Naive thymus-derived CD4-positive, alpha-beta T cell (primary cell): ENCODE results near the gene ACAA2. TPM values are rescaled to one million over a fixed set of nuclear protein-coding genes. Genes with fewer than 3 reads are reported as not detected.

Source experiments
- ATAC-seq: fragments of 150-1000 bp; cut with Tn5 transposase; 2 replicates; pipeline ENCODE4 v1.10.0; 2021; ENCODE audit warnings: mild to moderate bottlenecking, moderate library complexity
- CTCF ChIA-PET: fragments of 350-600 bp; sonication (Branson Sonifier 250); formaldehyde crosslinking; loops from one replicate; lab custom pipeline; 2021; ENCODE audit warnings: antibody characterized with exemption; lab: Charles Lee
- POLR2A ChIA-PET: fragments of 350-600 bp; sonication (Branson Sonifier 250); formaldehyde crosslinking; loops from one replicate; lab custom pipeline; 2021; ENCODE audit warnings: antibody characterized with exemption, inconsistent platforms; lab: Charles Lee
- DNase-seq, 9 donors: peaks; one replicate each; pipeline versions ENCODE4 v3.0.0 to v3.0.0-alpha.2; 2020 to 2022; ENCODE audit warnings: mixed read lengths in 1 of 9
- H3K27ac ChIP-seq: one replicate; pipeline ENCODE4 v1.7.0; 2013; ENCODE audit warnings: mild to moderate bottlenecking, low read depth, low read length, moderate library complexity
- H3K27me3 ChIP-seq, 2 donors: one replicate each; pipeline ENCODE4 v1.7.0; 2013; ENCODE audit warnings: low read length in 2 of 2, mild to moderate bottlenecking in 2 of 2, moderate library complexity in 2 of 2; ENCODE audit not compliant: control insufficient read depth in 2 of 2, insufficient read depth in 2 of 2
- H3K36me3 ChIP-seq, 3 experiments: 1 replicate in 2 of 3; 2 replicates in 1 of 3; pipeline ENCODE4 v1.7.0; 2013; ENCODE audit warnings: low read length in 3 of 3, mild to moderate bottlenecking in 3 of 3, moderate library complexity in 1 of 3; ENCODE audit not compliant: insufficient read depth in 3 of 3, control insufficient read depth in 2 of 3
- H3K4me1 ChIP-seq, 2 donors: one replicate each; pipeline ENCODE4 v1.7.0; 2013; ENCODE audit warnings: low read length in 2 of 2, mild to moderate bottlenecking in 2 of 2, moderate library complexity in 1 of 2; ENCODE audit not compliant: control insufficient read depth in 2 of 2, insufficient read depth in 2 of 2
- H3K4me3 ChIP-seq: 2 replicates; pipeline ENCODE4 v1.7.0; 2013; ENCODE audit warnings: mild to moderate bottlenecking, low read length
- H3K9me3 ChIP-seq, 3 experiments: 1 replicate in 2 of 3; 2 replicates in 1 of 3; pipeline ENCODE4 v1.7.0; 2013; ENCODE audit warnings: low read length in 3 of 3; ENCODE audit not compliant: control insufficient read depth in 2 of 3
- H3K27ac Mint-ChIP-seq, 9 donors: one replicate each; pipeline ENCODE4 v1.8.0; 2020 to 2022; ENCODE audit warnings: mixed read lengths in 9 of 9, mild to moderate bottlenecking in 8 of 9, moderate library complexity in 5 of 9, inconsistent platforms in 2 of 9
- H3K27me3 Mint-ChIP-seq, 5 donors: one replicate each; pipeline ENCODE4 v1.8.0; 2021 to 2022; ENCODE audit warnings: mixed read lengths in 5 of 5, mild to moderate bottlenecking in 1 of 5
- H3K36me3 Mint-ChIP-seq, 5 donors: one replicate each; pipeline ENCODE4 v1.8.0; 2020 to 2022; ENCODE audit warnings: mixed read lengths in 5 of 5, mild to moderate bottlenecking in 3 of 5, inconsistent platforms in 1 of 5
- H3K4me1 Mint-ChIP-seq, 7 donors: one replicate each; pipeline ENCODE4 v1.8.0; 2020 to 2022; ENCODE audit warnings: mixed read lengths in 7 of 7, mild to moderate bottlenecking in 3 of 7, inconsistent platforms in 1 of 7
- H3K4me3 Mint-ChIP-seq, 10 donors: one replicate each; pipeline ENCODE4 v1.8.0; 2020 to 2022; ENCODE audit warnings: mild to moderate bottlenecking in 10 of 10, mixed read lengths in 10 of 10, moderate library complexity in 6 of 10, inconsistent platforms in 2 of 10
- H3K9me3 Mint-ChIP-seq, 11 donors: one replicate each; pipeline ENCODE4 v1.8.0; 2020 to 2022; ENCODE audit warnings: mixed read lengths in 11 of 11, mild to moderate bottlenecking in 4 of 11, inconsistent platforms in 1 of 11, moderate library complexity in 1 of 11
- intact Hi-C, 2 donors: fragments of 100-400 bp; cut with micrococcal nuclease; formaldehyde crosslinking; loops; one replicate each; pipeline ENCODE4 v1.15.1; 2023
- polyA plus RNA-seq, 2 donors: library from polyadenylated mRNA; unstranded; fragments of 300-500 nt; fragmentation: Illumina TruSeq; gene quantifications; one replicate each; pipeline ENCODE4 v1.2.3, GENCODE V29; 2021
- total RNA-seq, 6 experiments: library from RNA in 5 of 6; stranded (reverse) in 5 of 6; gene quantifications; 1 replicate in 5 of 6; 2 replicates in 1 of 6; pipeline ENCODE4 v1.2.3 and lab custom pipeline; 2021 to 2026

The ACAA2 gene
- total and polyA plus RNA-seq, 7 experiments from 2014 or later, result 15.4 to 94.7 (median 29.3) TPM

GRCh38 chr18:49819071-49819662 lies 5.8 kb upstream of the ACAA2 start:
- no peak for ATAC-seq
- H3K36me3 Mint-ChIP-seq, result peaks cover 0 to 53% (median 0%) of the 10 kb centered on the region in 5 donors
- peak overlapping the region; percentile 66 to 94 (median 88) for H3K27ac Mint-ChIP-seq
- Histone ChIP-seq H3K4me1 (peaks cover 38 to 47% of the 10 kb centered on the region in 2 donors), H3K27ac (peak overlapping the region; percentile 50), H3K36me3 (peaks cover 0 to under 1% (median 0%) of the 10 kb centered on the region in 3 experiments), H3K27me3 (no peaks in the 10 kb centered on the region), H3K9me3 (no peaks in the 10 kb centered on the region), H3K4me3 (peak overlapping the region; percentile 21)
- ChIA-PET POLR2A (interaction anchor here (0.6 to 1.2 kb wide), 2 partner anchors 196 to 333 kb away, joined by 3 to 4 read pairs; no protein-coding TSS in a partner anchor), CTCF (interaction anchor here (0.6 to 1.0 kb wide), 4 partner anchors 36 to 783 kb away, joined by 3 to 4 read pairs (median 3); no protein-coding TSS in a partner anchor)
- DNase-seq, result no peak
- H3K9me3 Mint-ChIP-seq, result peaks cover 0 to 8% (median 0%) of the 10 kb centered on the region in 11 donors
- no peaks in the 10 kb centered on the region for H3K27me3 Mint-ChIP-seq
- peak overlapping the region; percentile 63 to 87 (median 76) for H3K4me3 Mint-ChIP-seq
- intact Hi-C loops, result loop anchor here (10.0 kb wide), 2 partner anchors 556 to 874 kb away; partner anchors contain the start of gene SKA1 (in 2 of the 2)
- H3K4me1 Mint-ChIP-seq, result peaks cover 50 to 76% (median 71%) of the 10 kb centered on the region in 7 donors

- no peak overlapping the region for H3K27ac ChIP-seq
- H3K4me1 ChIP-seq, result peaks cover 38 to 47% of the 10 kb centered on the region in 2 donors
- H3K27me3 ChIP-seq, result no peaks in the 10 kb centered on the region
- ChIA-PET CTCF (no interaction called here), POLR2A (interaction anchor here (0.8 kb wide), 1 partner anchor 331 kb away, joined by 3 read pairs; the partner anchor contains the start of gene C18orf32)
- intact Hi-C loops, result loop anchor here (10.0 kb wide), 2 partner anchors 557 to 873 kb away; partner anchors contain the start of gene SKA1 (in 2 of the 2)
- DNase-seq (no peak), ATAC-seq (no peak)
- Mint-ChIP-seq H3K36me3 (peaks cover 0 to 50% (median 0%) of the 10 kb centered on the region in 5 donors), H3K4me1 (peaks cover 54 to 80% (median 73%) of the 10 kb centered on the region in 7 donors), H3K27ac (peak overlapping the region in 4 of 9 donors; percentile 40 to 94 (median 90)), H3K27me3 (no peaks in the 10 kb centered on the region), H3K4me3 (peak overlapping the region in 8 of 10 donors; percentile 40 to 77 (median 66)), H3K9me3 (peaks cover 0 to 8% (median 0%) of the 10 kb centered on the region in 11 donors)
- no peaks in the 10 kb centered on the region for H3K9me3 ChIP-seq
- H3K36me3 ChIP-seq, result peaks cover 0 to 9% (median 0%) of the 10 kb centered on the region in 3 experiments
- no peak overlapping the region for H3K4me3 ChIP-seq
Measured at GRCh38 chr18:49817947-49818346, 4.6 kb upstream of the ACAA2 start.

GRCh38 chr18:49815927-49816326 lies 2.6 kb upstream of the ACAA2 start:
- ChIA-PET CTCF (no interaction called here), POLR2A (no interaction called here)
- Histone ChIP-seq H3K4me1 (peaks cover 42 to 60% of the 10 kb centered on the region in 2 donors), H3K9me3 (no peaks in the 10 kb centered on the region), H3K36me3 (peaks cover 0 to 9% (median 0%) of the 10 kb centered on the region in 3 experiments), H3K4me3 (no peak overlapping the region), H3K27me3 (no peaks in the 10 kb centered on the region), H3K27ac (no peak overlapping the region)
- Mint-ChIP-seq H3K27ac (peak overlapping the region in 4 of 9 donors; percentile 3 to 35 (median 8)), H3K4me3 (peak overlapping the region in 4 of 10 donors; percentile 15 to 60 (median 34)), H3K9me3 (peaks cover 0 to 6% (median 0%) of the 10 kb centered on the region in 11 donors), H3K27me3 (no peaks in the 10 kb centered on the region), H3K4me1 (peaks cover 60 to 86% (median 79%) of the 10 kb centered on the region in 7 donors), H3K36me3 (peaks cover 0 to 47% (median 0%) of the 10 kb centered on the region in 5 donors)
- DNase-seq (no peak), ATAC-seq (no peak)
- intact Hi-C loops, result loop anchor here (2.0 to 10.0 kb wide), 3 partner anchors 559 to 1885 kb away; partner anchors contain the start of genes SKA1 (in 2 of the 2) and SMAD2 (in 1 of the 2)

- H3K9me3 Mint-ChIP-seq, result peaks cover 0 to 14% (median 11%) of the 10 kb centered on the region in 11 donors
- Histone ChIP-seq H3K36me3 (peaks cover 0 to 9% (median 0%) of the 10 kb centered on the region in 3 experiments), H3K4me3 (peak overlapping the region; percentile 87), H3K9me3 (peaks cover 0 to 5% (median 0%) of the 10 kb centered on the region in 3 experiments), H3K27ac (peak overlapping the region; percentile 90), H3K27me3 (no peaks in the 10 kb centered on the region), H3K4me1 (peaks cover 26 to 45% of the 10 kb centered on the region in 2 donors)
- no peaks in the 10 kb centered on the region for H3K27me3 Mint-ChIP-seq
- H3K4me3 Mint-ChIP-seq, result peak overlapping the region; percentile 89 to 99 (median 96)
- peaks cover 45 to 75% (median 65%) of the 10 kb centered on the region in 7 donors for H3K4me1 Mint-ChIP-seq
- H3K36me3 Mint-ChIP-seq, result peaks cover 6 to 52% (median 15%) of the 10 kb centered on the region in 5 donors
- intact Hi-C loops, result loop anchor here (1.0 to 10.0 kb wide), 11 partner anchors 354 to 1883 kb away; partner anchors contain the start of genes CXXC1 (in 2 of the 2), SKA1 (in 2 of the 2), CTIF (in 1 of the 2) and DYM (in 1 of the 2)
- H3K27ac Mint-ChIP-seq, result peak overlapping the region; percentile 91 to 99 (median 97)
- CTCF ChIA-PET, result no interaction called here
- DNase-seq, result peak in 1 of 9 donors; percentile 38
- POLR2A ChIA-PET, result interaction anchor here (0.6 to 1.4 kb wide), 3 partner anchors 49 to 327 kb away, joined by 3 to 7 read pairs (median 4); partner anchors contain the start of gene C18orf32
- ATAC-seq, result peak; percentile 44
Measured at GRCh38 chr18:49814147-49814499, 790 bp upstream of the ACAA2 start.

- Histone ChIP-seq H3K9me3 (peaks cover 0 to 7% (median 0%) of the 10 kb centered on the region in 3 experiments), H3K27ac (peak overlapping the region; percentile 90), H3K27me3 (no peaks in the 10 kb centered on the region), H3K36me3 (peaks cover 0 to 9% (median 0%) of the 10 kb centered on the region in 3 experiments), H3K4me3 (peak overlapping the region; percentile 87), H3K4me1 (peaks cover 15 to 33% of the 10 kb centered on the region in 2 donors)
- Mint-ChIP-seq H3K27ac (peak overlapping the region; percentile 83 to 99 (median 96)), H3K36me3 (peaks cover 14 to 58% (median 24%) of the 10 kb centered on the region in 5 donors), H3K4me1 (peaks cover 39 to 65% (median 60%) of the 10 kb centered on the region in 7 donors), H3K4me3 (peak overlapping the region; percentile 89 to 99 (median 96)), H3K27me3 (no peaks in the 10 kb centered on the region), H3K9me3 (peaks cover 0 to 25% (median 16%) of the 10 kb centered on the region in 11 donors)
- ChIA-PET CTCF (no interaction called here), POLR2A (interaction anchor here (1.4 kb wide), 1 partner anchor 322 kb away, joined by 4 read pairs; no protein-coding TSS in a partner anchor)
- peak; percentile 4 for ATAC-seq
- peak in 1 of 9 donors; percentile 8 for DNase-seq
- intact Hi-C loops, result loop anchor here (1.0 to 10.0 kb wide), 17 partner anchors 25 to 1386 kb away; partner anchors contain the start of genes RPL17 (in 2 of the 2), SKA1 (in 2 of the 2), C18orf32 (in 1 of the 2) and CTIF (in 1 of the 2)
Measured at GRCh38 chr18:49813069-49813318, 339 bp downstream of the ACAA2 start.
